Smooth muscle cell of the brain vasculature (primary cell): ENCODE results near the gene CBX7.

Source experiments
- DNase-seq: peaks from one replicate; pipeline ENCODE4 v3.0.0-alpha.2; 2012; ENCODE audit warnings: low read depth, low spot score

CBX7 gene

DNA sequence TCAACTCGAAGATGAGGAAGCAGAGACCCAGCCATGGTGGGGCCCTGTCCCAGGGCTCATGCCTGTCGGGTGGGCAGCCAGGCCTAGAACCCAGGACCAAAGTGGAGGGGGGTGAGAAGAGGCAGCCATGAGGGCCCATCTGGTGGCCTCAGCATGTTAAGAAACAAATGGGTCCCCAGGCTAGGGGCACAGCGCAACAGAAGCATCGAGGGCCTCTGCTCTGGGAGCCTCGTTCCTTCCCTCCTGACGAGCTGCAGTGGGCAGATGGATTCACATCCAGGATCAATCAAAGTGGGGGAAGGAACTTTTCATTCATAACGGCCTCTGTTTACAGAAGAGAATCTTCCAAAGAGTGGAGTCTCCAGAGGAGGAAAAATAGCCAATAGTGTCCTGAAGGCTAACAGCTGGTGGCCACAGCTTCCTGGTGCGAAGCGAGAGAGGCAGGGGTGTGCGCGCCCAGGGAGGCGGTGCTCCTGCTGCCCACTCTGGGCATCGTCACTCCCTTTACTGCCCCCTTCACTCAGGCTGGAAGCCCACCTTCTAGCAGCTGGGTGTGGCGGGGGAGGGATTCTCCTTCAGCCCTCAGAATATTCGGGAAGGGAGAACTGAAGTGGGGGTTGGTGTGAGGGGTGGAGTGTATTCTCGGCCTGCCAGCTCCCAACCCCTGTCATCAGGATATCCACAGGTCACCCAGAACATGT lies 4.3 kb downstream of the CBX7 start:
- no peak for DNase-seq

DNA sequence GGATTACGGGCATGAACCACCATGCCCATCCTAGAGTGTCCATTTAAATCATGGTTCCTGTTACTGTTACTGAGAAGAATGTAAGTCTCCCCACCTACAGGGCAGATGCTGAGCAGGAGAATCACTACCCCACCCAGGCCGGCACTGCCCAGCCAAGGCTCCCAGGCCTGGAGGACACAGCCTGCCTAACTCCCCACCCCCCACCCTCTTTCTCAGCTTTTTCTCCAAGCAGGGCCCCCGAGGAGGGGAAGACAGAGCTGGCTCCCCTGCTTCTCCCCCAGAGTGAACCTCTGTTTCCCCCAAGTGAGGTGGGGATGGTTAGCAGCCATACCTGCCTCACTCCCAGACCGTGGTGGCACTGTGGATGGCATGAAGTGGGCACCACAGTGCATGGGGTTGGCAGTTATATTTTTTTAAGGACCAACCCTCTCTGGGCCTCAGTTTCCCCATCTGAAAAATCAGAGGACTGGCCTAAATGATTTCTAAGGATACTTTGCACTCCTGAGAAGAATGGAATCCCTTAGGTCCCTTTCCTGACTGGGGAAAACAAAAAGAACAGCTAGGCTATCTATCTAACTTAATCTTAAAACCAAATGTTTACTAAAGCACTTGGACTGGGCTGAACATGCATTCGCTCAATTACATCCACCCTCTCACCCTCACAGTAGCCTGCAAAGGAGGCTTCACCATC lies 5.0 kb downstream of the CBX7 start:
- no peak for DNase-seq

DNA sequence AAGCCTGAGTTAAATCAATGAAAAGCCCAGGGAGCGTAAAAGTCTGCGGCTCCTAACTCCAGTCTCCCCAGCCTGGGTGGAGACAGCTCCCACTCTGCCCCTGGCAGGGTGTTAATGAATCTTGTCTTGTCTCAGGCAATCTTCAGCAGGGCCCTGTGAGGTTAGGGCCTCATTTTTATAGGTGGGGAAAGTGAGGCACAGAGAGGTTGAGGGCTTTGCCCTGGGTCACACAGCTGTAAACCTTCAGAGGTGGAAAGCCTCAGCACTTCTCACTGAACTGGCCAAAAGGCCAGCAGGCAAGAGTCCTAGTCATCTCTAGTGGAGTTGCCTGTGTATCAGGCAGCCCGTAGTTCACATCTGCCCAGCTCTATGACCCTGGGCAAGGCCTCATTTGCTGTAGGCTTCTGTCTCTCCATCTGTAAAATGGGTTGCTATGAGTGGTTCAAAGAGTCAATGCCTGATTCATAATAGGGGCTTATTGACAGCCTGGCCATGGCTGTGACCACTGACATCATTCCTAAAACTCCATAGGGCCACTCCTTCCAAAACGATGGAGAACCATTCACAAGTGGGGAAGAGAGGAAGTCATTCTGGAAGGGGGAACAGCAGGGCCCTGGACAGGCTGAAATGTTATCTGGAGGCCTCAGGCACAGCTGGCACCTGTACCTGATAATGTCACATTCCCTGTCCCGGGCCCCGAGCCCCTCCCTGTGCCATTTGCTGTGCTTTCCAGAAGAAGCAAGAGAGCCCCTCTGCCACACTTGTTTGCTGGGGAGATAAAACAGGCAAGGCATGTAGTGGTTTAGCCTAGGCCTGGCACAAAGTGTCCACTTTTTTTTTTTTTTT lies 6.0 kb downstream of the CBX7 start:
- no peak for DNase-seq

DNA sequence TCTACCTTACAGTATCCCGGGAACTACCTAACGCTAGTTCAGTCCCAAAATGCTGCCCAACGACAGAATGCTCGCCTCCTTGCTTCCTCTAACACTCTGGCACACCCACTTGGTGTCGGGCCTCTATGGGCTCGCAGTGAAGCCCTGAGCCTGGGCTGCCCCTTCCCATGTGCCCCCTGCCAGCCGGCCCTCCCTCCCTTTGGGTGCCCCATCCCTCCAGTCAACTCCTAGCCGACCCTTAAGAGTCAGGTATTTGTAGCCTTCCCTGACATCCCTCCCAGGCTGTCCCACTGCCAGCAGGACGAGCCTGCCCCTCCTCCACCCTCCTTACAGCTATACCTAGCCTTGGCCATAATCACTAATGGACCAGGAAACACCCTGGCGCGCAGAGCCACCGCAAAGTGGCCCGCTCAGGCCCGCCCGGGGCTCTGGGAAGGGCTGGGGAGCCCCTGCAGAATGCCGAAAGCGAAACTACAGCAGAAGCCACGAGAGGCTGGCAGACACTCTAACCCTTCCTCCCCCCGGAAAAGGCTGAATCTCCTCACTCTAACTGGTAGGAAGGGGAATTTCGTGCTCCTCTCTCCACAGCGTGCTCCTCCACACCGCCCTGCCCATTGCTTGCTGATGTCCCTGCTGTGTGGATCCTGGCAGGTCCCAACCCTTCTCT lies 8.2 kb downstream of the CBX7 start:
- DNase-seq = no peak

DNA sequence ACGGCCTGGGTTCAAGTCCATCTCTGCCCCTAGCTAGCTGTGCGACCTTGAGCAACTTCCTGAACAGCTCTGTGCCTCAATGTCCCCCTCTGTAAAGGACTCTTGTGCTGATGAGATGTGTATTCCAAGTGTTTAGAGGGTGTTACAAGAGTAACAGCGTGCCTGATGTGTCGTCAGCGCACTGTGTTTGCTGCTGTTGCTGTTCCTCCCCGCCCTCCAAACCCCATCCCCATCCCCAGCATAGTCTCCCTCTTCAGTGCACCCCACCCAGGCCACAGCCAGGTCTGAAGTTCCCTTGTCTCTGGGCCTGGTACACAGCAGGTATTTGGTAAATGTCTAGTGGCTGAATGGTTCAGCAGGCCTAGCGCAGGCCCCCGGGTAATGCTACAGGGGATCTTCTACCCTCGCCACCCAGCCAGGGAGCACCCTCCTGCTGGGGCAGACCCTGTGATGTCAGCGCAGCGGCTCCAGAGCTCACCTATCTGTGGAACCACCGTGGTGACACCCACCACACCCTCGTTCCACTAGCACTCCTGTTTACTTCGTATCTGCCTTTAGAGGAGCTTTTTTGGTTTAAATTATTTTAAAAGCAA lies 10.3 kb downstream of the CBX7 start:
- no peak for DNase-seq

DNA sequence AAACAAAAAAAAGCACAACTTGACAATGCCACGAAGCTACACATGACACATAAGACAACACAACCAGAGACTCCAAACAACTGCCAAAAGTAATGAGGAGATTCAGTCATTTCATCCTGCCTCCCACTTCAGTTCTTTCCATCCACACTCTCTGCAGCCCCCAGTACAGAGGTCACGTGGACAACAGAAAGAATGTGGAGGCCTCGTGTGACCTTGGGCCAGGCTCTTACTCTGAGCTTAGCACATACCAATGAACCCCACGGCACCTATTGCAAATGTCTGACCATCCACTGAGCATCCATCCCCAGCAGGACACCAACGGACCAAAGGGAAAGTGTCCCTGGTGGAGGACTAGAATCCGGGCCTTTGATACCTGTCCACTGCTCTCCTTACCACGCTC lies 12.5 kb downstream of the CBX7 start:
- DNase-seq = no peak

DNA sequence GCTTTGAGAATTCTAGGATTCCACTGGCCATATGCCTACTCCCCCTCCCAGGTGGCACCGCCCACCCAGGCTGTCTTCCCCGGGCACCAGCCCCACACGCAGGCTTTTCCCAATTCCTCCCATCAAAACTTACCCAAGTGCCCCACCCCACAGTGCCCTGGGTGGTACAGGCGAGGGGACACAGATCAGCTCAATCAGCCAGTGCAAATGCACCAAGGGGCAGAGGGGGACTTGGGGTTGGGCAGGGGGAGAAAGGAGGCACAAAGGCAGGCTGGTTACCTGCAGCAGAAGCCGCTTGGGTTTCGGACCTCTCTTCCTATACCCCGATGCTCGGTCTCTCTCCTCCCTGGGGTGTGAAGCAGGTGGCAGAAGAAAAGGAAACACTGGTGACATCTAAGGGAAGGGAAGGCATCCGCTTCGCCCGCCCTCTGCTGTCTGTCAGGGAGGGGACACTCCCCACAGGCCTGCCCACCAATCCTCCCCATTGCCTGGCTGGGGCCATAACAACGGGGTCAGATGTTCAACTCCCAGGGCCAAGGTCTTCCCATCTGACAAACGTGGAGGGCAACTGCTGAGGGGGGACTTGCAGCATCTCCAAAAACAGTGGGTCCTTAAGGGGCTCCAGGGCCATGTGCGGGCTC lies 14.0 kb downstream of the CBX7 start:
- DNase-seq = no peak

DNA sequence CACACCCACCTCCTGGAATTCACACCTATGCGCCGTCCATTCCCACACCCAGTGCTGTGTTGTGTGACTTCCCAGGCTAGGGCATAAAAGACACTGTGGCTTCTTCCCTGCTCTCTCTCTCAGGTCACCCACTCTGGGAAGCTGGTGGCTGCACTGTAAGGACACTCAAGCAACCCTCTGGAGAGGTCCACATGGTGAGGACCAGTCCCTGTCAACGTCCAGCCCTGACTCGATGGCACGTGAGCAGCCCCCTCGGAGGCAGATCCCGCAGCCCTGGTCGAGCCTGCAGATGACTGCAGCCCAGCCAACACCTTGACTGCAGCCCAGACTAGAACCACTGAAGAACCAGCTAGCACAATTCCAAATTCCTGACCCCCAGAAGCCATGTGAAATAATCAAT lies 16.2 kb downstream of the CBX7 start:
- no peak for DNase-seq

DNA sequence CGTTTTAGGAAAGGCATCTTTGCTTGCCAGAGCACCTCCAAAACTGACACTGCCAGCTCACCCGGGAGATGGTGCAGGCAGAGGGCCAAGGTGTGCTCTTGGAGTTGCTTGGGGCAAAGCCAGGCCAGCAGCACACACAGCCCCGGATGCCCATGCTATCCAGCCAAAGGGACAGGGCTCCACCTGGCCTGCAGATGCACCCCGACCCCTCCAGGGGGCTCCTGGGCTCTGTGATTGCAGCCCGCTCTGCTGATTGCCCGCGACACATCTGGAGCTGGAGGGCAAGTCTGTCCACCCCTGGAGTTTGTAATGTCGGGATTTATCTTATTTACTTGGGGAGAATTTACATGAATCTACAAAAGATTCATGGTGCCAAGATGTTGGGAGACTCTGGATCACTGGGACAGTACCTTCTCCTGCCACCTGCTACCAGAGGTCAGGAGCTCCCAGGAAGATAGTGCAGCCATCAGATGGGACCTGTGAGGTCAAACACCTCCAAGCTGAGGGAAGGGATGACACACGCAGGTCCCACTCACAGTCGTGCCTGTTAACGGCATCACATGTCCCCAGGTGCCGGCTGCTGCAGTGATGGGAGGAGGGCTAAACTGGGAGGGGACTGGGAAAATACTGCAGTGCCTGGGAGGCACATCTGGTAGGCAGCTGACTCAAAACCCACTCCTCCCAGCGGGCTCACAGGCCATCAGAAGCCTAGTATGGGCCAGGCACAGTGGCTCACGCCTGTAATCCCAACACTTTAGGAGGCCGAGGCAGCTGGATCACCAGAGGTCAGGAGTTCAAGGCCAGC lies 17.2 kb downstream of the CBX7 start:
- no peak for DNase-seq

DNA sequence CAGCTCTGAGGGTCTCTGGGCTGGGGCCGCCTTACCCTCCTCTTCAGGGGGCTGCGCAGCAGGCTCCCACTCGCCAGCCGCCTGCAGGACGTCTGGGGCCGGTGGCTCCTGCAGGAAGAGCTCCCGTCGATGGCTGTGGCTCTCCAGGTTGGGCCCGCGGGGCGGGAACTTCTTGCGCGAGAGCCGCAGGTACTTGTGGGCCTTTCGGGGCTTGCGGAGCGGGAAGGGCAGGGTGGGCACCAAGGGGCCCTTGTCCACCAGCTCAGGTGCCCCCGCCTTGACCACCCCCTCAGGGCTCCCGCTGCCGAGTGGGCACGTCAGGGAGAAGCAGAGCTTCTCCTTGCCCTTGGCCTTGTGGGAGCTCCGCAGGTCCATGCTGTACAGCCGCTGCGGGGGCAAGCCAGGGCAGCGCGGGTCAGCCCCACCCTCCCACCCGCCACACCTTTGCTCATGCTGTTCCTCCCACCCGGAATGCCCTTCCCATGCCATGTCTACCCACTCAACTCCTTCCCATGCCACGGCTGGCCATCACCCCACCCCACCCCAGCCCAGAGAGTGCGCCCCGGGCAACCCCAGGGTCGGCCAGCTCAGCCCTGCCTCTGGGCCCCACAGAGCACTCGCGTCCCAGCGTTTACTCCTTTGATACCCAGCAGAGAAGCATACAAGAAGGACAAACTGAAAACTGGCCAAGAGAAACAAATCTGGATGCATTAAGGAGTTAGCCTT lies 18.0 kb downstream of the CBX7 start:
- no peak for DNase-seq

DNA sequence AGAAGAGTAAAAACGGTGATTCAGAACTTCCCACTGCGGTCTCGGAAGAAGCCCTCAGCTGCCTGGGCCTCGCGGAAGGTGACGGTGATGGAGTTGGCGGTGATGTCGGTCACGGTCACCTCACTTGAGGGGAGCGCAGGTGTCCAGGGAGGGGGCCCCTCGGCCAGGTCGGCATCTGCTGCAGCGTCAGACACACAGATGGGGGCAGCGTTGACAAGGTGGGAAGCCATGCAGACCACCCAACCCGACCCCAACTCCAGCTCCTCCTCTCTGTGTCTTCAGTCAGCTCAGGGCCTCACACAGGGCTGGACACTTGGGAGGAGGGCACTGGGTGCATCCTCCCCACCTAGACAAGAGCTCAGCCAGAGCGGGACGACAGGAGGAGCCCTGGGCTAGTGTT lies 18.6 kb downstream of the CBX7 start:
- no peak for DNase-seq

DNA sequence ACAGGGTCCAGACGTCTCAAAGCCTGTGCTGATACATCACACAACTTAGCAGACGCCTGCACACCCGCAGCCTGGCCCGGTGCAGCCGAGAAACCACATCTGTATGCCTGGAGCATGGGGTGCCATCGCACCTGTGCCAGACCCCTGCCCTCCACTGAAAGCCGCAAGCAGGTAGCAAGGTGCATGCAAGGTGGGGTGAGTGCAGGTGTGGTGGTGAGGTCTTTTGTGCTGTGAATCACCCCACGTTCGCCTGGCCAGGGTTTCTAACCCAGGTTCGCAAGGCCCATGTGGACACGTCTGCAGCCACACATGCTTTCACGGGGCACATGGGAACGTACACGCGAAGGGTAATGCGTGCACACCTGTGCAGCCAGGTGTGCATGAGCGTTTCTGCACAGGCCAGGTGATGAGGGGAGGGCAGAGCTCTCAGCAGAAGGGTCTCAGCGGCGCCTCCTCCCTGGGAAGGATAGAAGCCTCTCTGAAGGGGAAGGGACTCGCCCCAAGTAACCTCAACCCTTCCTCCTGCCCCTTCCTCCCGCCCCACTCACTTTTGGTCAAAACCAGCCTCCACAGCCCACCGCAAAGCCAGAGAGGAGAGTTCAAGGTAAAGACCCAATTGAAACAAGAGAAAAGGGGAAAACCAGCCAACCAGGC lies 19.5 kb downstream of the CBX7 start:
- DNase-seq = no peak

DNA sequence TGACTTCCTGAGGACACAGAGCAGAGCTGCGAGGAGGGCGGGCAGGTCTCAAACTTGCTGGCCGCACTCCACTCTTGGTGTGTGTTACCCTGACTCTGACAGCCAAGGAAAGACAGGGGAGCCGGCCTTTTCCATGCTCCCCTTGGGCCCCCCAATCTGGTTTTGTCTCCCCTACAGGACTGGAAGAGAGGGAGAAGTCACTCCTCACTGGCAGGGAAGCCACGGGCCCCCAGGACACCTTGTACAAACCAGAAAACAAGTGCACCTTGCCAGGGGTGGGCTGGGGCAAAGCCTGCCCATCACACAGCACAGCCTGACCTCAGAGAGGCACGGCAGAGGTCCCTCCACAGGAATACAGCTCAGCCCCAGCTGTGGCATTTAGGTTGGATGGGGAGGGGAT lies 20.2 kb downstream of the CBX7 start:
- DNase-seq = no peak

DNA sequence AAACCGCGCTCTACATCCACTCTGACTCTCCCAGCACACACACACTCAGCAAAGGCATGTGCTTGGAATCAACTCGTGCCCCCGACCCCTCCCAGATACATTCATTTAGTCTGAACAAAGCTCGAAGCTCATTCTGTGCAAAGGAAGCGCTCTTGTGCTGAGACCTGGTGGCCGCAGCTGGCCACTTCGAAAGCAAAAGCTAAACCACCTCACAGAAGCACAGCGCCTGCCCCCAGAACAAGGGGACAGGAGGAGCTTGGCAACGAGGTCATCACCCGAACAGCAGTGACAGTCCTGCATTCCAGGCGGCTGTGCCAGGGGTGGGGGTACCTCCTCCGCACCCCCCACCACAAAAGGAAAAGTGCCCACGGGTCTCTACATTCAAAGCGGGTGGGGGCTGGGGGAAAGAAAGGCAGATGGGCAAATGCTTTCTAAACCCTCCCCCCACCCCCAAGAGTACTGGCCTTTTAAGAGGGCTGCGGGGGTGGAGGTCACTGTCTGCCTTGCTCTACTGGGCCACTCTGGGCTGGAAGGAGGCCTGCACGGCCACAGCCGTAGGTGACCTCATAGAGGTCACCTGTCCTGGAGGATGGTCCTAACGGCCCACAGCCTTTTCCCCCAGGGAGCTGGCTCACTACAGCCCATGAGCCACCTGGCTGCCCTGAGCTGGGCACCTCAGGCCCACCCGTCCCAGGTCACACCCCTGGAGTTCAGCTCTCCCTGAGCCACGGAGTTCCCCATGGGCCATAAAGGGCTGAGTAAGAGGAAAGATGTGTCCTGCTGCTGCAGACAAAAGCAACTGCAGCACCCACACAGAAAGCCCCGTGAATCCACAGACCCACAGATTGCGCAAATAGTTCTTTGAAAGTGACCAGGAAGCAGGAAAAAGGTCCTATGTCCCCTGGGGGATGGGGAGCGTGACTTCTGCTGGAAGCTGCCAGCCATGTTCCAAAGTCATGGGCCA lies 21.3 kb downstream of the CBX7 start:
- DNase-seq = no peak

DNA sequence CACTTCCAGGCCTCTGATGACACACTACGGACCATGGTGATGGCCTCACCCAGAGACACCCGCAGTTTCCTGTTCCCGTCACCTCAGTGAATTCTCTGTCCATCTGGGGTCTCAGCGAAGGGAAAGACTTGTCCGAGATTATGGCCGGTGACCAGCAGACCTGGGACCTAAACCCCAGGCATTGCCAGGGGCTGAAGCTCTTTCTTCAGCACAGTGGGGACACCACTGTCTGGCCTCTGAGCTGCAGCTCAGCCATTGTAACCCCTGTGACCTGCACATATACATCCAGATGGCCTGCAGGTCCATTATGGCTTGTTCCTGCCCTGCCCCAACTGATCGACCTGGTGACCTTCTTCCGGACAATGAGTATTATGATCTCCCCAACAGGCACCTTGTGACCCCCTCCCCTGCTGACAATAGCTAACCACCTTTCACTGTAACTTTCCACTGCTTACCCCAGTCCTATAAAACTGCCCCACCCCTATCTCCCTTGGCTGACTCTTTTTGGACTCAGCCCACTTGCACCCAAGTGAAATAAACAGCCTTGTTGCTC lies 22.3 kb downstream of the CBX7 start:
- no peak for DNase-seq

DNA sequence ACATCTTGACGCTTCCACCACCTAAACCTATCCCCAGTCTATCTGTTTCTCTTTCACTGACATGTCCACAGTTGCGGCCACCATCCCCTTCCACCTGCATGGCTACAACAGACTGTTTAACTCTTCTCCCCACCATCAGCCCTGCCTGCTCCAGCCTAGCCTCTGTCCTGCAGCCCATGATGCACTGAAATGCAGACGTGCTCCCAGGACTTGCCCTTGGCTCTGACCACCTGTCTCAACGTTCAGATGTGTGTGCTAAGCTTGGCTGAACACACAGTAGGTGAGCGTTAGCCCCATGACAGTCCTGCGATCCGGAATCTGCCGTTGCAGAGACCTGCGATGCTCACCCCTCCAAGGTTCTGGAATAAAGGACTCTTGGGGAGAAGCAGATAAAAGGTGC lies 22.7 kb downstream of the CBX7 start:
- DNase-seq = no peak

DNA sequence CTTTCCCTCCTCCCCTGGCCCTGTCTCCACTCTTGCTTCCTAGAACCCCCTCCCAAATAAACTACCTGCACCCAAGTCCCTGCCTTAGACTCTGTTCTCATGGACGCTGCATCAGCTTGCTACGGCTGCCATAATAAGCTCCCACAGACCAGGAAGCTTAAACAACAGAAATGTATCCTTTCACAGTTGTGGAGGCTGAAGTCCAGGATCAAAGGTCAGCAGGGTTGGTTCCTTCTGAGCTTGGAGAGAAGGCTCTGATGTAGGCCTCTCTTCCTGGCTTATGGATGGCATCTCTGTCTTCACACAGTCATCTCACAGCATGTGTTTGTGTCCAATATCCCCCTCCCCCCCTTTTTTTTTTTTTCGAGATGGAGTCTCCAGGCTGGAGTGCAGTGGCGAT lies 23.4 kb downstream of the CBX7 start:
- DNase-seq = no peak

DNA sequence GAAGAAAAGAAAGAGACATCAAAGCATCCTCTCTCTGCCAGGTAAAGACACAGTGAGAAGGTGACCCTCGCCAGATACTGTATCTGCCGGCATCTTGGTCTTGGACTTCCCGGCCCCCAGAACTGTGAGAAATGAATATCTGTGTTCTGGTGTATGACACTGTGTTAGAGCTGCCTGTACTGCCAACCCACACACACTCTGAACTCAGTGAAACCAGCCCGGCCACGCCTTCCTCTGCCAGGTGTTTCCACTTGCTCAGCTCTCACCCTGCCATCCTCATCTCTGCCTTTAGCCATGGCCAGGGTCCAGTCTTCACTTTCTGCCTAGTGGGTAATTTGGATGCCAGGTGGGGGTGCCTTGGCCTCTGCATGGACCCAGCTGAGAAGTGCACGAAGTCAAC lies 24.0 kb downstream of the CBX7 start:
- no peak for DNase-seq
